Tibial nerve (tissue), 4 donors: Measurements from ENCODE around the gene MED26.
"Not testable (repeated sequence)": the region's sequence is repeated elsewhere in the genome, so short reads cannot be mapped to it uniquely, and the experiment has no call there.

Experiments
- EP300 ChIP-seq, 2 donors: sonication (generic); formaldehyde crosslinking; IDR thresholded peaks; one replicate each; pipeline ENCODE4 v1.6.1; 2017; ENCODE audit warnings: antibody characterized with exemption in 2 of 2, mild to moderate bottlenecking in 1 of 2
- POLR2A ChIP-seq, 2 donors: fragments of 450-650 bp; IDR thresholded peaks; one replicate each; pipeline ENCODE4 v1.6.1; 2017; ENCODE audit warnings: antibody characterized with exemption in 2 of 2, mild to moderate bottlenecking in 2 of 2, moderate library complexity in 2 of 2
- TF ChIP-seq, protein P1 (sequence below), 5 experiments: fragments of 200-600 bp in 3 of 5; fragments of 450-650 bp in 2 of 5; sonication (generic) in 3 of 5; IDR thresholded peaks; one replicate each; pipeline ENCODE4 v1.5.1; 2016 to 2019; ENCODE audit warnings: antibody characterized with exemption in 5 of 5, mild to moderate bottlenecking in 3 of 5, moderate library complexity in 2 of 5

GRCh38 chr19:16551902-16552301 lies 76.1 kb downstream of the MED26 start:
- TF ChIP-seq, protein P1, sequence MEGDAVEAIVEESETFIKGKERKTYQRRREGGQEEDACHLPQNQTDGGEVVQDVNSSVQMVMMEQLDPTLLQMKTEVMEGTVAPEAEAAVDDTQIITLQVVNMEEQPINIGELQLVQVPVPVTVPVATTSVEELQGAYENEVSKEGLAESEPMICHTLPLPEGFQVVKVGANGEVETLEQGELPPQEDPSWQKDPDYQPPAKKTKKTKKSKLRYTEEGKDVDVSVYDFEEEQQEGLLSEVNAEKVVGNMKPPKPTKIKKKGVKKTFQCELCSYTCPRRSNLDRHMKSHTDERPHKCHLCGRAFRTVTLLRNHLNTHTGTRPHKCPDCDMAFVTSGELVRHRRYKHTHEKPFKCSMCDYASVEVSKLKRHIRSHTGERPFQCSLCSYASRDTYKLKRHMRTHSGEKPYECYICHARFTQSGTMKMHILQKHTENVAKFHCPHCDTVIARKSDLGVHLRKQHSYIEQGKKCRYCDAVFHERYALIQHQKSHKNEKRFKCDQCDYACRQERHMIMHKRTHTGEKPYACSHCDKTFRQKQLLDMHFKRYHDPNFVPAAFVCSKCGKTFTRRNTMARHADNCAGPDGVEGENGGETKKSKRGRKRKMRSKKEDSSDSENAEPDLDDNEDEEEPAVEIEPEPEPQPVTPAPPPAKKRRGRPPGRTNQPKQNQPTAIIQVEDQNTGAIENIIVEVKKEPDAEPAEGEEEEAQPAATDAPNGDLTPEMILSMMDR (IDR thresholded peaks at IDR 0.05) = not testable (repeated sequence)
- TF ChIP-seq POLR2A, EP300 (IDR thresholded peaks at IDR 0.05): not testable (repeated sequence)
